ENCODE results near the gene RNASEH2B.

The RNASEH2B gene

GRCh38 chr13:50995854-50996253, 86.3 kb downstream of the RNASEH2B start:
- DNase-seq (ENCODE audit: low read depth in 2 of 2): no peak

- no peak for DNase-seq (ENCODE audit: low read depth in 2 of 2)
Observed at GRCh38 chr13:50998326-50998725, 88.7 kb downstream of the RNASEH2B start.

- no peak for DNase-seq (ENCODE audit: low read depth in 2 of 2)
Observed at GRCh38 chr13:50999641-51000040, 90.0 kb downstream of the RNASEH2B start.

GRCh38 chr13:51000061-51000460, 90.5 kb downstream of the RNASEH2B start:
- no peak for DNase-seq (ENCODE audit: low read depth in 2 of 2)

GRCh38 chr13:51000571-51001260, 91.1 kb downstream of the RNASEH2B start:
- no peak for DNase-seq (ENCODE audit: low read depth in 2 of 2)

- no peak for DNase-seq (ENCODE audit: low read depth in 2 of 2)
Observed at GRCh38 chr13:51001335-51001734, 91.7 kb downstream of the RNASEH2B start.

- DNase-seq (ENCODE audit: low read depth in 2 of 2): no peak
Observed at GRCh38 chr13:51002736-51003135, 93.1 kb downstream of the RNASEH2B start.

- no peak for DNase-seq (ENCODE audit: low read depth in 2 of 2)
Observed at GRCh38 chr13:51003642-51004041, 94.1 kb downstream of the RNASEH2B start.

- DNase-seq (ENCODE audit: low read depth in 2 of 2): no peak
Observed at GRCh38 chr13:51004111-51004865, 94.7 kb downstream of the RNASEH2B start.

- DNase-seq (ENCODE audit: low read depth in 2 of 2): no peak
Observed at GRCh38 chr13:51004918-51005460, 95.4 kb downstream of the RNASEH2B start.

GRCh38 chr13:51005566-51005965, 96.0 kb downstream of the RNASEH2B start:
- no peak for DNase-seq (ENCODE audit: low read depth in 2 of 2)

Data from stimulated activated CD4-positive, alpha-beta T cell treated with anti-CD3 and anti-CD28 coated beads, Interleukin-1b, Interleukin-23, amount 100 ng/mL, for 1 hour (primary cell).